H7 (cell line): ENCODE data around the gene NEURL4. TPM values are rescaled to one million over a fixed set of nuclear protein-coding genes. Genes with fewer than 3 reads are reported as not detected.

Experiments used
- total RNA-seq: library from RNA; depleted of rRNA; stranded (reverse); fragments of >200 nt; shearing (Covaris generic); gene quantifications from 2 replicates; pipeline ENCODE4 v1.2.3, GENCODE V29; 2014; rRNA removed

The NEURL4 gene
- total RNA-seq, 1 experiment from 2014 or later: 34.1 TPM

Other genes with a start within 250 kb of the NEURL4 start
- not detected in 2 replicates for gene CLEC10A, start 249.1 kb downstream of the NEURL4 start, total RNA-seq
- not detected in 2 replicates for gene ASGR2, start 214.5 kb downstream of the NEURL4 start, total RNA-seq
- gene ASGR1, start 150.0 kb downstream of the NEURL4 start, total RNA-seq: 12.3 and 15.4 TPM in 2 replicates
- gene DLG4, start 109.5 kb downstream of the NEURL4 start, total RNA-seq: 21.0 and 27.6 TPM in 2 replicates
- gene ACADVL, start 109.4 kb downstream of the NEURL4 start, total RNA-seq: 362 and 410 TPM in 2 replicates
- gene DVL2, start 94.8 kb downstream of the NEURL4 start, total RNA-seq: 75.0 and 90.9 TPM in 2 replicates
- gene PHF23, start 89.9 kb downstream of the NEURL4 start, total RNA-seq: 54.9 and 56.2 TPM in 2 replicates
- 185 and 231 TPM in 2 replicates for gene GABARAP, start 86.9 kb downstream of the NEURL4 start, total RNA-seq
- 58.8 and 59.9 TPM in 2 replicates for gene CTDNEP1, start 77.6 kb downstream of the NEURL4 start, total RNA-seq
- 66.4 and 77.4 TPM in 2 replicates for gene ELP5, start 77.1 kb downstream of the NEURL4 start, total RNA-seq
- 30.8 and 40.8 TPM in 2 replicates for gene CLDN7, start 66.9 kb downstream of the NEURL4 start, total RNA-seq
- 3.8 and 6.6 TPM in 2 replicates for gene SLC2A4, start 47.6 kb downstream of the NEURL4 start, total RNA-seq
- 12.2 and 21.8 TPM in 2 replicates for gene YBX2, start 34.7 kb downstream of the NEURL4 start, total RNA-seq
- gene EIF5A, start 21.7 kb downstream of the NEURL4 start, total RNA-seq: 865 and 1,116 TPM in 2 replicates
- gene GPS2, start 14.0 kb downstream of the NEURL4 start, total RNA-seq: 52.8 and 60.2 TPM in 2 replicates
- 17.8 and 34.5 TPM in 2 replicates for gene ACAP1, start 7.2 kb upstream of the NEURL4 start, total RNA-seq
- 1.1 and 2.2 TPM in 2 replicates for gene KCTD11, start 22.8 kb upstream of the NEURL4 start, total RNA-seq
- not detected in 2 replicates for gene TMEM95, start 25.8 kb upstream of the NEURL4 start, total RNA-seq
- gene TNK1, start 51.8 kb upstream of the NEURL4 start, total RNA-seq: 7.0 and 8.9 TPM in 2 replicates
- gene PLSCR3, start 65.2 kb upstream of the NEURL4 start, total RNA-seq: 26.5 and 27.8 TPM in 2 replicates
- 280 and 385 TPM in 2 replicates for gene TMEM256, start 74.8 kb upstream of the NEURL4 start, total RNA-seq
- 11.6 and 15.7 TPM in 2 replicates for gene NLGN2, start 78.5 kb upstream of the NEURL4 start, total RNA-seq
- gene SPEM1, start 91.0 kb upstream of the NEURL4 start, total RNA-seq: not detected in 2 replicates
- gene SPEM2, start 96.3 kb upstream of the NEURL4 start, total RNA-seq: not detected in 2 replicates
- gene SPEM3, start 99.5 kb upstream of the NEURL4 start, total RNA-seq: not detected in 2 replicates
- gene TMEM102, start 106.1 kb upstream of the NEURL4 start, total RNA-seq: 14.5 and 15.8 TPM in 2 replicates
- 12.5 and 20.7 TPM in 2 replicates for gene FGF11, start 110.2 kb upstream of the NEURL4 start, total RNA-seq
- 6.6 and 6.8 TPM in 2 replicates for gene CHRNB1, start 115.7 kb upstream of the NEURL4 start, total RNA-seq
- gene ZBTB4, start 150.3 kb upstream of the NEURL4 start, total RNA-seq: 9.0 and 10.4 TPM in 2 replicates
- not detected in 2 replicates for gene SLC35G6, start 152.1 kb upstream of the NEURL4 start, total RNA-seq
- gene POLR2A, start 155.0 kb upstream of the NEURL4 start, total RNA-seq: 46.1 and 48.6 TPM in 2 replicates
- gene TNFSF12, start 219.7 kb upstream of the NEURL4 start, total RNA-seq: 6.2 and 9.6 TPM in 2 replicates
- 0.94 and 1.7 TPM in 2 replicates for gene TNFSF13, start 229.4 kb upstream of the NEURL4 start, total RNA-seq
- 137 and 203 TPM in 2 replicates for gene SENP3, start 232.6 kb upstream of the NEURL4 start, total RNA-seq